ENCODE measurements around the gene ULK2.

The ULK2 gene

GRCh38 chr17:19724501-19725420 is 143.0 kb downstream of the ULK2 start:
- no peak overlapping the region for H3K4me3 ChIP-seq (ENCODE audit: control insufficient read depth, low read depth, low read length)
- DNase-seq (ENCODE audit: low read depth): peak; percentile 8
- no peak for TF ChIP-seq CTCF (conservative IDR thresholded peaks at IDR 0.05; ENCODE audit: control insufficient read depth, insufficient read depth, low read depth, low read length)

- H3K4me3 ChIP-seq (ENCODE audit: control insufficient read depth, low read depth, low read length): no peak overlapping the region
- no peak for TF ChIP-seq CTCF (conservative IDR thresholded peaks at IDR 0.05; ENCODE audit: control insufficient read depth, insufficient read depth, low read depth, low read length)
- no peak for DNase-seq (ENCODE audit: low read depth)
These were observed 143.8 kb downstream of the ULK2 start for GRCh38 chr17:19723964-19724363.

Measured in fibroblast of mammary gland (primary cell).